ENCODE data around the gene EDN1. TPM values are rescaled to one million over a fixed set of nuclear protein-coding genes. Genes with fewer than 3 reads are reported as not detected.
A peak's percentile ranks its signal among the peaks of the same experiment; 100 is the strongest.

The EDN1 gene
- polyA plus RNA-seq (2012; ENCODE audit: insufficient read depth, insufficient read length): not detected

- peak; percentile 26 for DNase-seq (ENCODE audit: low read depth, low spot score)
- H3K4me3 ChIP-seq (ENCODE audit: low read length): peak within 1 kb of the TSS; percentile 1
Measured at GRCh38 chr6:12289933-12290820, at the start of gene EDN1. Gene EDN1 (plus strand): TSS chr6:12290361. CDS start chr6:12290630, 269 bp downstream.

- H3K4me3 ChIP-seq (ENCODE audit: low read length): no peak overlapping the region
- no peak for DNase-seq (ENCODE audit: low read depth, low spot score)
Measured at GRCh38 chr6:12241493-12242175, 48.5 kb upstream of the EDN1 start.

GRCh38 chr6:12243169-12243568 is 47.0 kb upstream of the EDN1 start:
- H3K4me3 ChIP-seq (ENCODE audit: low read length): no peak overlapping the region
- DNase-seq (ENCODE audit: low read depth, low spot score): no peak

GRCh38 chr6:12245360-12245759 is 44.8 kb upstream of the EDN1 start:
- DNase-seq (ENCODE audit: low read depth, low spot score): no peak
- H3K4me3 ChIP-seq (ENCODE audit: low read length): no peak overlapping the region

- H3K4me3 ChIP-seq (ENCODE audit: low read length): no peak overlapping the region
- DNase-seq (ENCODE audit: low read depth, low spot score): no peak
Measured at GRCh38 chr6:12245763-12246718, 44.1 kb upstream of the EDN1 start.

GRCh38 chr6:12246900-12247299 is 43.3 kb upstream of the EDN1 start:
- DNase-seq (ENCODE audit: low read depth, low spot score): no peak
- no peak overlapping the region for H3K4me3 ChIP-seq (ENCODE audit: low read length)

- no peak for DNase-seq (ENCODE audit: low read depth, low spot score)
- H3K4me3 ChIP-seq (ENCODE audit: low read length): no peak overlapping the region
Measured at GRCh38 chr6:12249541-12250382, 40.4 kb upstream of the EDN1 start.

GRCh38 chr6:12250383-12250770 is 39.8 kb upstream of the EDN1 start:
- no peak for DNase-seq (ENCODE audit: low read depth, low spot score)
- no peak overlapping the region for H3K4me3 ChIP-seq (ENCODE audit: low read length)

- H3K4me3 ChIP-seq (ENCODE audit: low read length): no peak overlapping the region
- no peak for DNase-seq (ENCODE audit: low read depth, low spot score)
Measured at GRCh38 chr6:12254210-12254609, 36.0 kb upstream of the EDN1 start.

- DNase-seq (ENCODE audit: low read depth, low spot score): no peak
- H3K4me3 ChIP-seq (ENCODE audit: low read length): no peak overlapping the region
Measured at GRCh38 chr6:12258191-12258590, 32.0 kb upstream of the EDN1 start.

- DNase-seq (ENCODE audit: low read depth, low spot score): no peak
- H3K4me3 ChIP-seq (ENCODE audit: low read length): no peak overlapping the region
Measured at GRCh38 chr6:12258591-12259075, 31.5 kb upstream of the EDN1 start.

- no peak for DNase-seq (ENCODE audit: low read depth, low spot score)
Measured at GRCh38 chr6:12260458-12261093, 29.6 kb upstream of the EDN1 start.

GRCh38 chr6:12261502-12261901 is 28.7 kb upstream of the EDN1 start:
- DNase-seq (ENCODE audit: low read depth, low spot score): no peak
- no peak overlapping the region for H3K4me3 ChIP-seq (ENCODE audit: low read length)

More at GRCh38 chr6:12260458-12261093, 29.6 kb upstream of the EDN1 start:
- H3K4me3 ChIP-seq (ENCODE audit: low read length): no peak overlapping the region

- no peak overlapping the region for H3K4me3 ChIP-seq (ENCODE audit: low read length)
- no peak for DNase-seq (ENCODE audit: low read depth, low spot score)
Measured at GRCh38 chr6:12262236-12263061, 27.7 kb upstream of the EDN1 start.

- DNase-seq (ENCODE audit: low read depth, low spot score): no peak
- H3K4me3 ChIP-seq (ENCODE audit: low read length): no peak overlapping the region
Measured at GRCh38 chr6:12263403-12263802, 26.8 kb upstream of the EDN1 start.

- no peak for DNase-seq (ENCODE audit: low read depth, low spot score)
- no peak overlapping the region for H3K4me3 ChIP-seq (ENCODE audit: low read length)
Measured at GRCh38 chr6:12264671-12265070, 25.5 kb upstream of the EDN1 start.

- DNase-seq (ENCODE audit: low read depth, low spot score): no peak
- no peak overlapping the region for H3K4me3 ChIP-seq (ENCODE audit: low read length)
Measured at GRCh38 chr6:12265296-12265695, 24.9 kb upstream of the EDN1 start.
